KMS-11 (cell line): Measurements from ENCODE around the gene RUFY1.

ENCODE experiments used
- H2AFZ ChIP-seq: fragments of 200-600 bp; sonication (generic); 2 replicates; pipeline ENCODE4 v1.6.1; 2016; ENCODE audit warnings: antibody characterized with exemption, mixed run types, low read depth
- H3K27ac ChIP-seq: fragments of 200-600 bp; sonication (generic); 2 replicates; pipeline ENCODE4 v1.6.1; 2016; ENCODE audit warnings: mild to moderate bottlenecking, mixed run types
- H3K27me3 ChIP-seq: fragments of 200-600 bp; sonication (generic); 2 replicates; pipeline ENCODE4 v1.6.1; 2017; ENCODE audit warnings: mild to moderate bottlenecking, low read depth, mixed run types, moderate library complexity; ENCODE audit not compliant: insufficient read depth
- H3K36me3 ChIP-seq: fragments of 200-600 bp; sonication (generic); 2 replicates; pipeline ENCODE4 v1.6.1; 2017; ENCODE audit warnings: mild to moderate bottlenecking, mixed run types; ENCODE audit not compliant: insufficient read depth
- H3K4me1 ChIP-seq: fragments of 200-600 bp; sonication (generic); 2 replicates; pipeline ENCODE4 v1.6.1; 2016; ENCODE audit warnings: mild to moderate bottlenecking, low read depth, mixed run types; ENCODE audit not compliant: poor library complexity, severe bottlenecking
- H3K4me2 ChIP-seq: fragments of 200-600 bp; sonication (generic); 2 replicates; pipeline ENCODE4 v1.7.0; 2016; ENCODE audit warnings: mild to moderate bottlenecking, mixed run types
- H3K4me3 ChIP-seq: fragments of 200-600 bp; sonication (generic); IDR thresholded peaks from 2 replicates; pipeline ENCODE4 v1.6.1; 2017; ENCODE audit warnings: low read depth, low read length, mixed read lengths; ENCODE audit not compliant: insufficient read depth
- H3K79me2 ChIP-seq: fragments of 200-600 bp; sonication (generic); 2 replicates; pipeline ENCODE4 v1.6.1; 2016; ENCODE audit warnings: low read depth, mixed run types; ENCODE audit not compliant: insufficient read depth
- H3K9ac ChIP-seq: fragments of 200-600 bp; sonication (generic); 2 replicates; pipeline ENCODE4 v1.6.1; 2016; ENCODE audit warnings: mild to moderate bottlenecking, mixed run types
- H4K20me1 ChIP-seq: fragments of 200-600 bp; sonication (generic); 2 replicates; pipeline ENCODE4 v1.6.1; 2016; ENCODE audit warnings: mild to moderate bottlenecking, mixed run types; ENCODE audit not compliant: insufficient read depth
- CTCF ChIP-seq: fragments of 200-600 bp; sonication (generic); conservative IDR thresholded peaks from 2 replicates; pipeline ENCODE4 v1.6.1; 2017; ENCODE audit warnings: low read depth, mild to moderate bottlenecking, antibody characterized with exemption, low read length, moderate library complexity, mixed read lengths

RUFY1 gene

GRCh38 chr5:179585941-179586401 lies 35.6 kb downstream of the RUFY1 start:
- Histone ChIP-seq H3K79me2 (no peaks in the 10 kb centered on the region), H3K4me2 (no peak overlapping the region), H3K27me3 (no peaks in the 10 kb centered on the region), H3K9ac (no peak overlapping the region), H3K4me1 (no peaks in the 10 kb centered on the region), H4K20me1 (no peaks in the 10 kb centered on the region), H3K4me3 (no peak overlapping the region), H3K27ac (no peak overlapping the region), H2AFZ (no peak overlapping the region), H3K36me3 (no peaks in the 10 kb centered on the region)
- no peak for TF ChIP-seq CTCF

GRCh38 chr5:179588166-179588565 lies 37.8 kb downstream of the RUFY1 start:
- Histone ChIP-seq H3K27ac (no peak overlapping the region), H3K36me3 (no peaks in the 10 kb centered on the region), H3K27me3 (no peaks in the 10 kb centered on the region), H3K79me2 (no peaks in the 10 kb centered on the region), H3K4me1 (no peaks in the 10 kb centered on the region), H2AFZ (no peak overlapping the region), H3K4me2 (no peak overlapping the region), H3K9ac (no peak overlapping the region), H3K4me3 (no peak overlapping the region), H4K20me1 (no peaks in the 10 kb centered on the region)
- TF ChIP-seq CTCF: no peak

GRCh38 chr5:179595916-179596315 lies 45.6 kb downstream of the RUFY1 start:
- no peaks in the 10 kb centered on the region for H3K4me1 ChIP-seq
- H3K4me3 ChIP-seq: no peak overlapping the region
- H3K27ac ChIP-seq: no peak overlapping the region
- no peaks in the 10 kb centered on the region for H3K36me3 ChIP-seq
- no peak overlapping the region for H2AFZ ChIP-seq
- H3K27me3 ChIP-seq: no peaks in the 10 kb centered on the region
- H4K20me1 ChIP-seq: no peaks in the 10 kb centered on the region
- H3K4me2 ChIP-seq: no peak overlapping the region
- H3K9ac ChIP-seq: no peak overlapping the region
- H3K79me2 ChIP-seq: no peaks in the 10 kb centered on the region
- no peak for TF ChIP-seq CTCF

- no peaks in the 10 kb centered on the region for H4K20me1 ChIP-seq
- no peaks in the 10 kb centered on the region for H3K36me3 ChIP-seq
- H3K27ac ChIP-seq: no peak overlapping the region
- H3K9ac ChIP-seq: no peak overlapping the region
- no peak for TF ChIP-seq CTCF
- H3K4me2 ChIP-seq: no peak overlapping the region
- no peak overlapping the region for H2AFZ ChIP-seq
- no peaks in the 10 kb centered on the region for H3K79me2 ChIP-seq
- H3K27me3 ChIP-seq: no peaks in the 10 kb centered on the region
- no peak overlapping the region for H3K4me3 ChIP-seq
- H3K4me1 ChIP-seq: no peaks in the 10 kb centered on the region
Observed at GRCh38 chr5:179596421-179596820, 46.1 kb downstream of the RUFY1 start.

GRCh38 chr5:179599100-179599499 lies 48.7 kb downstream of the RUFY1 start:
- Histone ChIP-seq H3K27ac (no peak overlapping the region), H3K79me2 (no peaks in the 10 kb centered on the region), H3K4me3 (no peak overlapping the region), H3K27me3 (no peaks in the 10 kb centered on the region), H3K9ac (no peak overlapping the region), H4K20me1 (no peaks in the 10 kb centered on the region), H3K36me3 (no peaks in the 10 kb centered on the region), H3K4me1 (no peaks in the 10 kb centered on the region), H3K4me2 (no peak overlapping the region), H2AFZ (no peak overlapping the region)
- TF ChIP-seq CTCF: no peak
